Measurements from ENCODE around the gene ATG5.

DNA sequence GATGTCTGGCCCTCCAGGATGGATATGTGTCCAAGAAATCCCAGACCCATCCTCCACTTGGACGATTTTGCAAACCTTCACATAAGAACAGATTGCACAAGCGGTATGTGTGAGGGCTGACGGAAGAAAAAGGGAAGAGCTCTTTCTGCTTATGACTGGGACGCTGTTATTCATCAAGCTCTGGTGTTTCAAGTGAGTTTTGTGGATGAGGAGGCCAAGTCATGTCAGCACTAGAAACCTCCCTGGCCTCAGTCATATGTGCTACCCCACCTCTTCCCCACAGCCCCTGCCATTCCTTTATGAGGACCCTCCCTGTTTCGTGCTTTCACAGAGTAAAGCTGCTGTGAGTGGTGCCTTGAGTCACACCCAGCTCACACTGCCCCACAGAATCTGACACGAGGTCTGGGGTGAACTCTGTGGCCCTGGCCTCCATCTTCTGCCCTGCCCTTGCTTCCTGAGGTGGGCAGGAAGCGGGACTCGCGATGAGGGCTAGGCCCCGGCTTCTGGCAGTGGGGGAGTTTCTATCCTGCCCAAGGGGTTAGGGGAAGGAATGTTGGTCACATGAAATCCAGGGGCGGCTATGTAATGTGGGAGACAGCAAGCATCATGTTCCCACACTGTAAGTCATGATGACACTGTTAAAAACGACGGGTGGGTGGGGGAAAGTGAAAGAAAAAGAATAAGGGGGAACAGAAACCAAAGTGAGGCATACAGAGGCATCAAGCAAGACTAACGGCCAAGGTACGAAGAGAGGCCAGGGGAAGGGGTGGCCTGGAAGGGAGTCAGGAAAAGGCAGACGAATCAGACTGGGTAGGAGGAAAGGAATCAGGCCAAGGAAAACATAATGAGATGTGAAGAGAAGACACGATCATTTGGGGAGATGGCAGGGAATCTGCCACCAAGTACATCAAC lies 161.3 kb downstream of the ATG5 start:
- TF ChIP-seq CTCF (IDR thresholded peaks at IDR 0.05; ENCODE audit: low read depth, low read length, poor library complexity, severe bottlenecking) (no peak), EZH2phosphoT487 (IDR thresholded peaks at IDR 0.05; ENCODE audit: borderline replicate concordance, low read length) (no peak)

Data from DOHH2 (cell line).